HG03097 (cell line): ENCODE results near the gene CLEC5A.
"Not testable (repeated sequence)": the region's sequence is repeated elsewhere in the genome, so short reads cannot be mapped to it uniquely, and the experiment has no call there.

ENCODE experiments used
- ATAC-seq: cut with Tn5 transposase; IDR thresholded peaks from one replicate; pipeline ENCODE4 v1.9.1; 2021; ENCODE audit not compliant: unreplicated experiment, low FRiP score

Gene CLEC5A

DNA sequence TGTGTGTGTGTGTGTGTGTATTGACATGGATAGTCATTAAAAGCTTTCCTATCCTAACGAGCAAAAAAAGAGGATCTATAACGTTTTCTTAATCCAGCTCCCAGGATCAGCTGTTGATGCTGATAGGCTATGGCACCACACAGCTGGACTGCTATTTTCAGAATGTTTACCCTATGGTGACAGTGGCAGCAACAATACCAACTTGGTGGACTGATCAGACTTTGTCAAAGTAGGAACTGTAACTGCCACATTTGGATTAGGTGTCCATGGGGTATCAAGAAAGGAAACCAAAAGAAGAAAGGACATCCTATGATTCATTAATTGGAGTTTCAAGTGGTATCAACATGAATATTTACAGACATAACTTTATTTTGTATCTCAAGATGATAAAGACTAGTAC lies 2.7 kb upstream of the CLEC5A start:
- ATAC-seq: no peak

GRCh38 chr7:141949021-141949420 lies 2.2 kb upstream of the CLEC5A start:
- ATAC-seq: no peak

GRCh38 chr7:141945356-141945755 lies 1.4 kb downstream of the CLEC5A start:
- no peak for ATAC-seq

DNA sequence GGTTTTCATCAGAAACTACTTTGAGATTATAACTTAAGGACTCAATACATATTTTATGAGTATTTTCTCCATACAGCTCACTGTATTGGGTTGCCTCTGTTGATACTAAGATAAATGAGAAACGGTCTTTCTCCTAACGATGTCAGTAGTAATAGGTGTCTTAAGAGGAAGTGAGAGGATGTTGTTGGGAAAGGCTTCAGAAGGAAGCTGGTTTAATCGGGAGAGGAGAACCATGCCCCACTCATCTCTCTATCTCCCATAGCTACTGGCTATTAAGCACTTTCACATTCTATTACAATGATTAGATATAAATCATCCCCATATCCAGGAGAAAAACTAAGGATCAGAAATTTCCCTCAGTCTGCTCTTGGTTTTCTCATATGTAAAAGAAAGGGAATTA lies 2.0 kb downstream of the CLEC5A start:
- ATAC-seq: no peak

- ATAC-seq: no peak
Observed at GRCh38 chr7:141943846-141944245, 2.9 kb downstream of the CLEC5A start.

- no peak for ATAC-seq
Observed at GRCh38 chr7:141941075-141941474, 5.7 kb downstream of the CLEC5A start.

DNA sequence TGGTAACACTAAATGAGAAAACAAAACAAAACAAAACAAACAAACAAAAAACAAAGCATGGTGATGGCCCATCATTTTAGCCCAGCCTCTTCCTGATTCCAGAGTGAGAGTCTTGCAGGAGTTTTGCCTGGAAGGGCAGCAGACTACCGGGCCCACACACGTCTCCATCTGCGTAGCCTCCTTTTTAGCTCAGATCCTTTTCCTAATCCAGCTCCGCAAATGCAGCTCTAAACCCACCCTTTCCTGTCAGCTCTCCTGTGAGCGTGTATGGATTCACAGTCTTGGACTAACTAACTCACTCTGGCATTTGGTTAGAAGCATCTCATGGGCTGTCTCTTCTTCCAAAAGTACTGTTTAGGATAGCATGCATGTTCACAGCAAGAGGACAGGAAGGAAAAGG lies 16.6 kb downstream of the CLEC5A start:
- no peak for ATAC-seq

DNA sequence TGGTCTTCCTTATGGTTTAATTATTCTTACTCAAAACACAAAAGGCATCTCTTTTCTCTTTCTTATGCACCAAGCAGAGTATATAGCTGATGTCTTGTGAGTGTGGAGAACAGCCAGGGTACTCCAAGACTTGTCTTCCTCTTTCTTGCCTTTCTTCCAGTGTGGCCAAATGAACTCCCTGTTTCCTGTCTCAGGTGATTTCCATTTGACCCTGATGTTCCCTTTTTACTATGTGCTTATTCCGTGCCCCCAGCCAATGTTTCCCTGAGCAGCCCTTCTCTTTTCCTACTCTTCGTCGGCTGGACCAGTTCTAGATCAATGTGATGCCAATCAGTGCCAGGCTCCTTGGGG lies 18.0 kb downstream of the CLEC5A start:
- ATAC-seq: no peak

DNA sequence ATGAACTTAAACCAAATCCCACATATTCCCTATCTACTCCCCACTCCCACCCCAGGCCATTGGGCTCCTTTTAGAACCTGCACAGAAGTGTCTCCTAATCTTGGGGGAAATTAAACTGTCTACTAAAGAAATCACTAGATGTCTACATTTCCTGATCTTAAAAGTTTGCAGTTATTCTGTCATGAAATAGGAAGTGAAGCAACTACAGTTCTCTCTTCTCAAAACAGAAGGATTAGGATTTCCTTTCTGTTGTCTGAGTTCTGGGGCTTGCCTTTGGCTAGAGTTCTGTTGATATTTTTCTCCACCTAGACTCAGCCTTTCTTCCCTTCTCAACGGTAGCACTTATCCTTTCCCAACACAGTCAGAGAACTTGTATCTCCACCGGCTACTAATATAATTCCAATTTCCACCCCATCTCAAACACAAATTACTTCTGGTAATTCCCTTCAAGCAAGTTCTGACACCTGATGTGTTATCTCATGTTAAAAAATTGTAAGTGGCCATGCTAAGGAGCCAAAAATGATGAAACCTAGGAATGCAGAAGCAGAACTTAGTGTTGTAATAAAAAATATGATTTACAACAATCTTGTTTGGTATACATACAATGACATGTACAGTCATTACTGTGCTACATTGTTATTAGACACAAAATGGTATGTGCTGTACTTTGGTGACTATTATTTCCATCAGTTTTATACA lies 18.5 kb downstream of the CLEC5A start:
- ATAC-seq: no peak

GRCh38 chr7:141920281-141920680 lies 26.5 kb downstream of the CLEC5A start:
- no peak for ATAC-seq

- ATAC-seq: no peak
Observed at GRCh38 chr7:141916099-141916498, 30.7 kb downstream of the CLEC5A start, which contains the start of gene OR9A4. OR9A4 (plus strand) TSS chr7:141916399; CDS start chr7:141918876, 2,477 bp downstream.

GRCh38 chr7:141915565-141915964 lies 31.2 kb downstream of the CLEC5A start:
- ATAC-seq: no peak

- ATAC-seq: no peak
Observed at GRCh38 chr7:141911391-141911790, 35.4 kb downstream of the CLEC5A start.

DNA sequence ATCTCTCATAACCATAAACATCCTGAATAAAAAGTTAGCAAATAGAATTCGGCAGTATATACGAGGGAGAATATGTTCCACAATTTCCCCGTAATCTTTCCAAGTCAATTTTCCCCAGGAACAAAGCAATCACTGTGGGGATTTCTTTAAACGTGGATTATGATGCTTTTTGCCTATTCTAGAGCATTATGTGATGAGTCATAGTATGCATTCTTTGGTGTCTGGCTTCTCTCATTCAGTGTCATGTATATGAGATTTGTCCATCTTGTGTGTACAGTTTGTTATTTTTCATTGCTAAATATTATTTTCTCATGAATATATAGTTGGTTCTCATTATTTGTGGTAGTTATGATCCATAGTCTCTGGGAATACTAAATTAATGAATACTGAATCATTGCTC lies 40.5 kb downstream of the CLEC5A start:
- ATAC-seq: no peak

- ATAC-seq: not testable (repeated sequence)
Observed at GRCh38 chr7:141899366-141899765, 47.4 kb downstream of the CLEC5A start.

- ATAC-seq: no peak
Observed at GRCh38 chr7:141891336-141891735, 55.4 kb downstream of the CLEC5A start.

DNA sequence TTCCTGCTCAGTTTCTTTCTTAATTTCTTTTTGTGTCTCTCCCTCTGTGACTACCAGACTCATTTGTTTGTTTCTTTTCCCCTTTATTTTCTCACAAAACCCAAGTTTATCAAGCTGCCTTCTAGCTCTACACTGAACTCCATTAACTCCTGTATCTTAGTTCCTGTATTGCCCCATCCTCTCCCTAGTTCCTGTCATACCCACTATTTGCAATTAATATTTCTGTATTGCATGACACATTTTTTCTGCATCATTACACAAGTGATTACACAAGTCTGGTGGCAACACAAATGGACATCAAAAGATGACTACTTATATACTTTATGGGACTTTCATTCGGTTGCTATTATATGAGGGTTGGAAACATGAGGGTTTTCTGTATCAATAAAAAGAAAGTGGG lies 57.5 kb downstream of the CLEC5A start:
- ATAC-seq: no peak

DNA sequence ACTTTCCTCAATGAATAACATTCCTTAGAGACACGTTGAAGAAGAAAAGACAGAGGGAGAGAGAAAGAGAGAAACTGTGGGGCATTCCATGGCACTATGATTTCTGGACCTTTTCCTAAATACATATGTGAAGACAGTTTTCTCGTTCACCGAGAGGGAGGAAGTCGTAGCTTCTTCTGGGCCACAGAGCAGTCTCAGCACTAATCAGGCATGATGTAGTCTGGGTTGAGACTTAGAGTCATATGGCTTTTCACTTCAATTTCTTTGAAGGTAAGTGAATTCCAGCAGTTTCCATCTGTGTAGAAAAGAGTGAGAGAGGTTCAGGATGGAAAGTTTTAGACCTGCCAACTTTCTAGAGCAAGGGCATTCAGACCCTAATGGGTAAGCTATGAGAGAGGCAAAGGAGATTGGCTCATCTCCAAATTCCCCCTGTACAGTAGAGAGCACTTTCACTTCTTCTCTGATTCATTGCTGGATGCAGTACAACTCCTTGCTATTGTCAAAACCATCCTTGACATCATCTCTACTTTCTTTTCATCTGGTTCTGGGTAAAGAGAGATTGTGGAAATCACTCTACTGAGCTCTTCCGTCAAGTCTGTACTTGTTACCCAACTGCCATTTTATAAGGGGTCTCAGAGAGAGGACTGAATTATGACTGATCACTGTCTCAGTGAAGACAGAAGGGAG lies 62.1 kb downstream of the CLEC5A start:
- no peak for ATAC-seq

GRCh38 chr7:141880960-141881359 lies 65.8 kb downstream of the CLEC5A start:
- no peak for ATAC-seq

DNA sequence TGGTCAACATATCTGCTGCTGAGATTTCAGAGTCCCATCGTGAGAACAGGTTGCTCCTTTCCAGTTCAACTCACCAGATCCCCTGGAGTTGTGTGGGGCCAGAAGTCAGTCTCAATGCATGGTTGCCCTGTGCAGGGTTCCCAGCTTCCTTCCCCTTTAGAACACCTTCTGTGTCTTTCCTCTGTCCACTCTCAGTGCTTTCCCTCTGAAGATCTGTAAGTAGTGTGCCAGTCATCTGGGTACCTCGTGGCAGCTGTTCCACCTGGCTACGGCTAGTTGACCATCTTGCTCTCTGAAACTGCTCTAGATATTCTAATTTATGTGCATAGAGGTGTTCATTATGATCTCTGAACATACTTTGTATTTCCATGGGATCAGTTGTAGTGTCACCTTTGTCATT lies 69.4 kb downstream of the CLEC5A start:
- no peak for ATAC-seq
